ENCODE results near the gene AKR1E2. TPM values are rescaled to one million over a fixed set of nuclear protein-coding genes. Genes with fewer than 3 reads are reported as not detected.

AKR1E2 gene
- total RNA-seq, 1 donor from 2014 or later = 7.4 TPM

- H3K9me3 Mint-ChIP-seq (ENCODE audit: low read depth) = no peaks in the 10 kb centered on the region
- H3K27ac Mint-ChIP-seq = peak overlapping the region; percentile 67
- no peaks in the 10 kb centered on the region for H3K36me3 Mint-ChIP-seq (ENCODE audit: insufficient read depth)
- no peak for DNase-seq (ENCODE audit: low spot score, unreplicated experiment)
- no peaks in the 10 kb centered on the region for H3K27me3 Mint-ChIP-seq
- peaks cover 19% of the 10 kb centered on the region for H3K4me1 Mint-ChIP-seq (ENCODE audit: low read depth)
- H3K4me3 Mint-ChIP-seq (ENCODE audit: low read depth) = no peak overlapping the region
- TF ChIP-seq CTCF (IDR thresholded peaks at IDR 0.05; ENCODE audit: unreplicated experiment) = no peak
Measured at GRCh38 chr10:4850397-4850796, 24.4 kb downstream of the AKR1E2 start.

GRCh38 chr10:4851176-4851575 lies 25.2 kb downstream of the AKR1E2 start:
- no peak overlapping the region for H3K4me3 Mint-ChIP-seq (ENCODE audit: low read depth)
- no peak for TF ChIP-seq CTCF (IDR thresholded peaks at IDR 0.05; ENCODE audit: unreplicated experiment)
- no peaks in the 10 kb centered on the region for H3K9me3 Mint-ChIP-seq (ENCODE audit: low read depth)
- no peak overlapping the region for H3K27ac Mint-ChIP-seq
- H3K36me3 Mint-ChIP-seq (ENCODE audit: insufficient read depth) = no peaks in the 10 kb centered on the region
- H3K27me3 Mint-ChIP-seq = no peaks in the 10 kb centered on the region
- H3K4me1 Mint-ChIP-seq (ENCODE audit: low read depth) = peaks cover 19% of the 10 kb centered on the region
- DNase-seq (ENCODE audit: low spot score, unreplicated experiment) = no peak

GRCh38 chr10:4851846-4852245 lies 25.8 kb downstream of the AKR1E2 start:
- peaks cover under 1% of the 10 kb centered on the region for H3K9me3 Mint-ChIP-seq (ENCODE audit: low read depth)

GRCh38 chr10:4865945-4866661 lies 40.1 kb downstream of the AKR1E2 start:
- Mint-ChIP-seq H3K36me3 (ENCODE audit: insufficient read depth) (no peaks in the 10 kb centered on the region), H3K4me1 (ENCODE audit: low read depth) (peaks cover 2% of the 10 kb centered on the region), H3K27ac (no peak overlapping the region), H3K9me3 (ENCODE audit: low read depth) (peaks cover 4% of the 10 kb centered on the region), H3K27me3 (no peaks in the 10 kb centered on the region), H3K4me3 (ENCODE audit: low read depth) (no peak overlapping the region)
- TF ChIP-seq CTCF (IDR thresholded peaks at IDR 0.05; ENCODE audit: unreplicated experiment) = no peak
- no peak for DNase-seq (ENCODE audit: low spot score, unreplicated experiment)

More at GRCh38 chr10:4851846-4852245, 25.8 kb downstream of the AKR1E2 start:
- Mint-ChIP-seq H3K27me3 (no peaks in the 10 kb centered on the region), H3K36me3 (ENCODE audit: insufficient read depth) (no peaks in the 10 kb centered on the region), H3K4me3 (ENCODE audit: low read depth) (no peak overlapping the region), H3K4me1 (ENCODE audit: low read depth) (peaks cover 19% of the 10 kb centered on the region), H3K27ac (peak overlapping the region; percentile 42)
- no peak for DNase-seq (ENCODE audit: low spot score, unreplicated experiment)
- no peak for TF ChIP-seq CTCF (IDR thresholded peaks at IDR 0.05; ENCODE audit: unreplicated experiment)

- H3K27ac Mint-ChIP-seq = no peak overlapping the region
- no peak for TF ChIP-seq CTCF (IDR thresholded peaks at IDR 0.05; ENCODE audit: unreplicated experiment)
- H3K4me3 Mint-ChIP-seq (ENCODE audit: low read depth) = no peak overlapping the region
- peaks cover 4% of the 10 kb centered on the region for H3K9me3 Mint-ChIP-seq (ENCODE audit: low read depth)
- no peaks in the 10 kb centered on the region for H3K27me3 Mint-ChIP-seq
- DNase-seq (ENCODE audit: low spot score, unreplicated experiment) = no peak
- H3K36me3 Mint-ChIP-seq (ENCODE audit: insufficient read depth) = no peaks in the 10 kb centered on the region
- peaks cover 2% of the 10 kb centered on the region for H3K4me1 Mint-ChIP-seq (ENCODE audit: low read depth)
Measured at GRCh38 chr10:4867109-4867519, 41.1 kb downstream of the AKR1E2 start.
